ENCODE data around the gene ITIH4.

The ITIH4 gene

DNA sequence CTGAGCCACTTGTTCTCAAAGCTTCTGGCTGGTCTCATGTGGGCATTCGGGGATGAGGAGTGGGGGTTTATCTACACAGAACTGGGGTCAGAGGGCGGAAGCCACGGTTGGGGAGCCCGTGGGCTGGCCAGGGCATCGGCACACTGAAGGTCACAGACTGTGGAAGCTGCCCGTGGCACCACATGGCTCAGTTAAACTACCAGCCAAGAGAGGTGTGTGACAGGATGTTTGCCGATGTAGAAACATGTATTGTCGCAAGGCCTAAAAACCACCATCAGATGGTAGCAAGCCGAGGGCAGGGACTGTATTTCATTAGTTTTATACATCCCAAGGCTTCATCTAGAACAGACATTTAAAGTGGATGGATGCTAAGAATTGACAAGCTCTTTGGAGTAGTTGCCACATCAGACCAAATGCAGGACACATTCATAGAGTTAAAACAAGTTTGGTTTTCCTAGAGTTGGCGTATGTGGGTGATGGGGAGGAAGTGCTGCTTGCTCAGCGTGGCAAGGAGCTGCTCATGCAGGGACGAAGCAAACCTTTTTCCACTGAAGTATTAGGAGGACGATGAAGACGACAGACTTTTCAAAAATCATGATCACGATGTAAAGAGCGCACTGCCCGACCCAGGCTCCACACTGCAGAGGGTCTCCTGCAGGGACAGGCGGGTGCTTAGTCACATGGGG, 14.0 kb upstream of the ITIH4 start:
- Histone ChIP-seq H3K4me3 (ENCODE audit: low read length, poor library complexity, severe bottlenecking) (no peak overlapping the region), H3K27me3 (ENCODE audit: insufficient read depth, low read length, poor library complexity, severe bottlenecking) (no peaks in the 10 kb centered on the region), H2AFZ (ENCODE audit: low read length) (no peak overlapping the region), H3K9ac (ENCODE audit: low read depth, low read length, poor library complexity, severe bottlenecking) (no peak overlapping the region), H3K9me3 (ENCODE audit: insufficient read depth, low read depth, low read length) (no peaks in the 10 kb centered on the region), H4K20me1 (ENCODE audit: insufficient read depth, low read length, poor library complexity, severe bottlenecking) (no peaks in the 10 kb centered on the region), H3K79me2 (ENCODE audit: insufficient read depth, low read length) (no peaks in the 10 kb centered on the region), H3K4me2 (ENCODE audit: low read depth, low read length, poor library complexity, severe bottlenecking) (no peak overlapping the region), H3F3A (ENCODE audit: low read depth) (no peaks in the 10 kb centered on the region), H3K4me1 (ENCODE audit: insufficient read depth, low read length, poor library complexity, severe bottlenecking) (no peaks in the 10 kb centered on the region), H3K9me2 (replicated peaks; ENCODE audit: low read depth, low read length) (no peaks in the 10 kb centered on the region), H3K36me3 (ENCODE audit: insufficient read depth, low read length) (peaks cover 28% of the 10 kb centered on the region; the same call in 1 of the 2 replicates)
- TF ChIP-seq EZH2phosphoT487 (IDR thresholded peaks at IDR 0.05; ENCODE audit: borderline replicate concordance) = no peak
- TF ChIP-seq, protein P1, sequence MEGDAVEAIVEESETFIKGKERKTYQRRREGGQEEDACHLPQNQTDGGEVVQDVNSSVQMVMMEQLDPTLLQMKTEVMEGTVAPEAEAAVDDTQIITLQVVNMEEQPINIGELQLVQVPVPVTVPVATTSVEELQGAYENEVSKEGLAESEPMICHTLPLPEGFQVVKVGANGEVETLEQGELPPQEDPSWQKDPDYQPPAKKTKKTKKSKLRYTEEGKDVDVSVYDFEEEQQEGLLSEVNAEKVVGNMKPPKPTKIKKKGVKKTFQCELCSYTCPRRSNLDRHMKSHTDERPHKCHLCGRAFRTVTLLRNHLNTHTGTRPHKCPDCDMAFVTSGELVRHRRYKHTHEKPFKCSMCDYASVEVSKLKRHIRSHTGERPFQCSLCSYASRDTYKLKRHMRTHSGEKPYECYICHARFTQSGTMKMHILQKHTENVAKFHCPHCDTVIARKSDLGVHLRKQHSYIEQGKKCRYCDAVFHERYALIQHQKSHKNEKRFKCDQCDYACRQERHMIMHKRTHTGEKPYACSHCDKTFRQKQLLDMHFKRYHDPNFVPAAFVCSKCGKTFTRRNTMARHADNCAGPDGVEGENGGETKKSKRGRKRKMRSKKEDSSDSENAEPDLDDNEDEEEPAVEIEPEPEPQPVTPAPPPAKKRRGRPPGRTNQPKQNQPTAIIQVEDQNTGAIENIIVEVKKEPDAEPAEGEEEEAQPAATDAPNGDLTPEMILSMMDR (conservative IDR thresholded peaks at IDR 0.05; ENCODE audit: low read length) = no peak

DNA sequence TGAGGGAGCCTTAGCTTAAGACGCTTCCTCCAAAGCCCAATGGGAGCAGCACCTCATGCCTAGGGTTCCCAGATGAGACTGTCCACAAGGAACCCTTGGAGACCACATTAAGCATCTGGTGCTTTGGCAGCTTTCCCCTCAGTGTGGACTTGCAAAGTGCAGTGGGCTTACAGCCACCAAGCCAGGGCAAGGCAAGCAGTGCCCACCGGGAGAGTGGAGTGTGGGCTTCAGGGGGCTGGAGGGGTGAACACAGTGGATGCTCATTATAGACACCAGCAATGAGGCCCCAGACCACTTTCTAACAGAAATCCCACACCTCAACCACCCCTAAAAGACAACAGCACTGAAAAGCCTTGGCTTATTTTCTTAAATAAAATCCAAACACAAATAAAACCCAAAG, 13.4 kb upstream of the ITIH4 start:
- Histone ChIP-seq H3K4me3 (ENCODE audit: low read length, poor library complexity, severe bottlenecking) (no peak overlapping the region), H3K9me2 (replicated peaks; ENCODE audit: low read depth, low read length) (no peaks in the 10 kb centered on the region), H3K4me2 (ENCODE audit: low read depth, low read length, poor library complexity, severe bottlenecking) (no peak overlapping the region), H3K4me1 (ENCODE audit: insufficient read depth, low read length, poor library complexity, severe bottlenecking) (peaks cover 4% of the 10 kb centered on the region), H3F3A (ENCODE audit: low read depth) (no peaks in the 10 kb centered on the region), H4K20me1 (ENCODE audit: insufficient read depth, low read length, poor library complexity, severe bottlenecking) (no peaks in the 10 kb centered on the region), H3K36me3 (ENCODE audit: insufficient read depth, low read length) (peaks cover 23% of the 10 kb centered on the region; the same call in 1 of the 2 replicates), H3K9me3 (ENCODE audit: insufficient read depth, low read depth, low read length) (no peaks in the 10 kb centered on the region), H3K79me2 (ENCODE audit: insufficient read depth, low read length) (no peaks in the 10 kb centered on the region), H3K9ac (ENCODE audit: low read depth, low read length, poor library complexity, severe bottlenecking) (no peak overlapping the region), H3K27me3 (ENCODE audit: insufficient read depth, low read length, poor library complexity, severe bottlenecking) (no peaks in the 10 kb centered on the region), H2AFZ (ENCODE audit: low read length) (no peak overlapping the region)
- TF ChIP-seq, protein P1 (conservative IDR thresholded peaks at IDR 0.05; ENCODE audit: low read length) = no peak
- TF ChIP-seq EZH2phosphoT487 (IDR thresholded peaks at IDR 0.05; ENCODE audit: borderline replicate concordance) = no peak

DNA sequence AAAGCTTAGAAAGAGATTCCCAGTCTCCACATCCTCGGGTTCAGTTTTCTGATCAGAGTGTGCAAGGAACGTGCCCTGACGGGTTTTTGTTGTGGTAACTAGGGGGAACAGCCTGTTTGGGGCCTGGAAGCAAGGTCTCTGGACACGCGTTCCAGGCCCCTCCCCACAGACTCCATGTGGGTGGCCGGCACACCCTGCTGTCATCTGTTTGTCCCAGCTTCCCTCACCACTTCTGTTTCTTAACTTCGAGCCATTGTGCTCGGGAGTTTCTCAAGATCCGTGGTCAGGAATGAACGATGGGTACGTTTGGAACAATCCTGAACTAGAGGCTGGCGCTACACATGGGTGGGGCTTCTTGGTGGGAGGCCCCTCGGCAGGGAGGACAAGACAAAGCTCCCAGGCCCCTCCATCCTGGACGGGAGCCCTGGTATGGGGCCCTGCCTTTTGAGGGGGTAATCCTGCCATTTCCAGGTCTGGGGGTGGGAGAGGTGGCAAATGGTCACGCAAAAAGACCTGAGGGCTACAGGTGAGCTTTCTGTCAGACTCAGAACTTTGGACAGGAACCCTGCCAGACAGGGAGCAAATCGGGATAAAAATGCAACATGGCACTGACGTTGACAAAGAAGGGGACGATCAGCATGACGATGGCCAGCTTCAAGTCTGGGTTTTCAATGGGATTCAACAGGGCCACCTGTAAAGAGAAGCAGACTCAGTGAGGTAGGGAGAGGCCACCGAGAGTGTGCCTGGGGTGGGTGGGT, 12.8 kb upstream of the ITIH4 start:
- Histone ChIP-seq H3K9ac (ENCODE audit: low read depth, low read length, poor library complexity, severe bottlenecking) (no peak overlapping the region), H4K20me1 (ENCODE audit: insufficient read depth, low read length, poor library complexity, severe bottlenecking) (no peaks in the 10 kb centered on the region), H3K4me1 (ENCODE audit: insufficient read depth, low read length, poor library complexity, severe bottlenecking) (peaks cover 10% of the 10 kb centered on the region), H3K9me3 (ENCODE audit: insufficient read depth, low read depth, low read length) (no peaks in the 10 kb centered on the region), H2AFZ (ENCODE audit: low read length) (no peak overlapping the region), H3K4me2 (ENCODE audit: low read depth, low read length, poor library complexity, severe bottlenecking) (no peak overlapping the region), H3F3A (ENCODE audit: low read depth) (no peaks in the 10 kb centered on the region), H3K27me3 (ENCODE audit: insufficient read depth, low read length, poor library complexity, severe bottlenecking) (no peaks in the 10 kb centered on the region), H3K36me3 (ENCODE audit: insufficient read depth, low read length) (peaks cover 17% of the 10 kb centered on the region; the same call in 1 of the 2 replicates), H3K9me2 (replicated peaks; ENCODE audit: low read depth, low read length) (no peaks in the 10 kb centered on the region), H3K79me2 (ENCODE audit: insufficient read depth, low read length) (no peaks in the 10 kb centered on the region), H3K4me3 (ENCODE audit: low read length, poor library complexity, severe bottlenecking) (no peak overlapping the region)
- TF ChIP-seq, protein P1 (conservative IDR thresholded peaks at IDR 0.05; ENCODE audit: low read length) = no peak
- no peak for TF ChIP-seq EZH2phosphoT487 (IDR thresholded peaks at IDR 0.05; ENCODE audit: borderline replicate concordance)
